CD4-positive, CD25-positive, alpha-beta regulatory T cell (primary cell): ENCODE measurements around the gene PDZK1. TPM values are rescaled to one million over a fixed set of nuclear protein-coding genes. Genes with fewer than 3 reads are reported as not detected.
"Not testable (repeated sequence)": the region's sequence is repeated elsewhere in the genome, so short reads cannot be mapped to it uniquely, and the experiment has no call there.

ENCODE experiments used
- ATAC-seq, 2 donors: fragments of 150-1000 bp; cut with Tn5 transposase; one replicate each; pipeline ENCODE4 v1.10.0; 2021; ENCODE audit warnings: low read depth in 2 of 2, moderate number of reproducible peaks in 2 of 2, moderate library complexity in 1 of 2
- DNase-seq, 3 donors: peaks; one replicate each; pipeline versions ENCODE4 v3.0.0 to v3.0.0-alpha.2; 2012 to 2022; ENCODE audit warnings: mixed read lengths in 1 of 3
- H3K27ac ChIP-seq: one replicate; pipeline ENCODE4 v1.7.0; 2013; ENCODE audit warnings: mild to moderate bottlenecking, low read length; ENCODE audit not compliant: insufficient read depth, poor library complexity, severe bottlenecking
- H3K27me3 ChIP-seq: one replicate; pipeline ENCODE4 v1.7.0; 2013; ENCODE audit warnings: low read length; ENCODE audit not compliant: control insufficient read depth, insufficient read depth
- H3K36me3 ChIP-seq: one replicate; pipeline ENCODE4 v1.7.0; 2013; ENCODE audit warnings: mild to moderate bottlenecking, low read length, moderate library complexity; ENCODE audit not compliant: control insufficient read depth, insufficient read depth
- H3K4me1 ChIP-seq: 2 replicates; pipeline ENCODE4 v1.7.0; 2013; ENCODE audit warnings: mild to moderate bottlenecking, low read length; ENCODE audit not compliant: insufficient read depth, control insufficient read depth, poor library complexity, severe bottlenecking
- H3K4me3 ChIP-seq: one replicate; pipeline ENCODE4 v1.7.0; 2013; ENCODE audit warnings: low read depth, mild to moderate bottlenecking, low read length, moderate library complexity
- H3K9me3 ChIP-seq, 2 experiments: 1 replicate in 1 of 2; 2 replicates in 1 of 2; pipeline ENCODE4 v1.7.0; 2013; ENCODE audit warnings: low read length in 2 of 2, mild to moderate bottlenecking in 1 of 2, moderate library complexity in 1 of 2; ENCODE audit not compliant: control insufficient read depth in 2 of 2
- H3K27ac Mint-ChIP-seq, 3 donors: one replicate each; pipeline ENCODE4 v1.8.0; 2020 to 2022; ENCODE audit warnings: mild to moderate bottlenecking in 3 of 3, mixed read lengths in 3 of 3, moderate library complexity in 2 of 3
- H3K27me3 Mint-ChIP-seq: one replicate; pipeline ENCODE4 v1.8.0; 2022; ENCODE audit warnings: mild to moderate bottlenecking, mixed read lengths
- H3K36me3 Mint-ChIP-seq: one replicate; pipeline ENCODE4 v1.8.0; 2020; ENCODE audit warnings: mixed read lengths
- H3K4me1 Mint-ChIP-seq, 4 donors: one replicate each; pipeline ENCODE4 v1.8.0; 2020 to 2022; ENCODE audit warnings: mixed read lengths in 4 of 4, mild to moderate bottlenecking in 1 of 4
- H3K4me3 Mint-ChIP-seq, 4 donors: one replicate each; pipeline ENCODE4 v1.8.0; 2020 to 2022; ENCODE audit warnings: mild to moderate bottlenecking in 4 of 4, mixed read lengths in 4 of 4, moderate library complexity in 3 of 4
- H3K9me3 Mint-ChIP-seq, 7 donors: one replicate each; pipeline ENCODE4 v1.8.0; 2020 to 2022; ENCODE audit warnings: mixed read lengths in 7 of 7, mild to moderate bottlenecking in 3 of 7, moderate library complexity in 2 of 7
- polyA plus RNA-seq, 4 donors: library from polyadenylated mRNA; unstranded; fragments of 300-500 nt; fragmentation: Illumina TruSeq; gene quantifications; one replicate each; pipeline ENCODE4 v1.2.3, GENCODE V29; 2021
- total RNA-seq: library from RNA; stranded (reverse); gene quantifications from one replicate; pipeline ENCODE4 v1.2.3, GENCODE V29; 2022

PDZK1 gene
- total and polyA plus RNA-seq, 5 donors from 2014 or later: 0.15 to 0.16 TPM; not detected in 3

DNA sequence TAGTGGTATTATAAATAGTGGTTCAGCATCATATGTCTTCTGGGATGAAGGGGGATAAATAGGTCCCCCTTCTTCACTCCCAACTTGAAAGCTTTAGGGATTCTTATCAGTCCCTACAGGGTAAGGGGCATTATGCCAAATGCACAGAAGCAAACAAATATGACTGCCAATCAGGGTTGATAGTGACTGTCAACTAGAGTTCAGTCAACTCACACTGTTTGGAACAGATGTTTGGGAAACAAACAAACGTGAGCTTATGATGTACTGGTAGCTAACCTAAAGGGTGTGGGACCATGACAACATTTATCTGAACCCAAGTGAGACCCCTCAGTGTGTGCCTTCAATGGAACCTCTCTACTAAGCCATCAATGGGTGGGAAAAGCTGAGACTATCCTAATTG is 34.0 kb downstream of the PDZK1 start:
- not testable (repeated sequence) for H3K4me3 Mint-ChIP-seq, H3K27me3 ChIP-seq, H3K27ac Mint-ChIP-seq, DNase-seq, ATAC-seq, H3K36me3 ChIP-seq, H3K4me1 ChIP-seq, H3K27me3 Mint-ChIP-seq, H3K27ac ChIP-seq, H3K9me3 Mint-ChIP-seq, H3K36me3 Mint-ChIP-seq, H3K4me3 ChIP-seq, H3K9me3 ChIP-seq
- H3K4me1 Mint-ChIP-seq: peaks cover 0 to 12% (median 7%) of the 10 kb centered on the region in 4 donors

DNA sequence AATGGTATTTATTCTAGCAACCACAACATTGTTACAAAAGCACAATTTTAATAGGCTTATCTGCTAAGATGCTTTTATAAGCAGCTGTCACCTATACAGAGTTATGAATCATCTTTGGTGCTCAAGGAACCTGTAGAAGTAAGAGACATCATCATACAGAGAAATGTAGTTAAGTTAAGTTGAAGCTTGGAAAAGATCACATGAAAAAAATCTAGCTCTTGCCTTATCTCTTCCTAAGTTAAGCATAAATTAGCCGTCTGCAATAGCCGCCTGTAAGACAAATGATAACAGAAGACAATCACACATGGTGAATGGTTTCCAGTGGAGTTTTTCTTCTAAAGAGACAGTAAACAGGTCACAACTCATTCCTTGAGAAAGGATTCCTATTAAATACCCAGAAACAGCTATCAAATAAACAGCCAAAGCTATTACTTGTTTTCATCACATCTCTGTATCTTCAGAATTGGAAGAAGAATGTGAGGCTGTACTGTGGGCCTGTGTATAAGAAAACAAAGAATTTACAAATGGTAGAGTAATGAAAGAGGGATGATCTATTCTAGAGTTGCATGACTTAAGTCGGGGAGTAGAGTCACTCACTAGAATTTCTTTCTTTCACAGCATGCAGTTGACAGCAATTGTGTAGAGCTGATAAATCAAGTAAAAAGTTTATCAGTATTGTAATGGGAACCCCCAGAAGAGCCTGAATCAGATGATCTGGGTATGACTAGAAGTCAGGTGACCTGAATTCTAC is 36.0 kb downstream of the PDZK1 start:
- not testable (repeated sequence) for H3K36me3 ChIP-seq, H3K4me1 ChIP-seq, H3K9me3 ChIP-seq, DNase-seq, H3K9me3 Mint-ChIP-seq, H3K27ac Mint-ChIP-seq, H3K4me3 Mint-ChIP-seq, H3K27me3 Mint-ChIP-seq, H3K27me3 ChIP-seq, H3K4me3 ChIP-seq, ATAC-seq, H3K27ac ChIP-seq
- H3K36me3 Mint-ChIP-seq: peaks cover 11% of the 10 kb centered on the region
- H3K4me1 Mint-ChIP-seq: peaks cover 0 to 12% (median 8%) of the 10 kb centered on the region in 4 donors

DNA sequence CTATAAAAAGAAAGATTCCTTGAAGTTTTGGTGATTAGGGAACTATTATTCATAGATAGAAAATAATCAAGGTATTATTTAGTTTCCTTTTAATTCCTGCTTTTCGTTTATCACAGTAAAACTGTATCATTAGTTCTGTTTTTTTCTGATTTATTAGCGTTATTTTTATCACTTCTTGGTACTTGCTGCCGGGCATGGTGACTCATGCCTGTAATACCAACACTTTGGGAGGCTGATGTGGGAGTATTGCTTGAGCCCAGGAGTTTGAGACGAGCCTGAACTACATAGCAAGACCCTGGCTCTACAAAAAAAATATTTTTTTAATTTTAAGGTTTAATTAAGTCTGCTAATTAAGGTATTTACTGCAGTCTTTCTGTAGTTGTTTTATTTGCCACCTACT is 42.2 kb downstream of the PDZK1 start:
- not testable (repeated sequence) for H3K27me3 ChIP-seq, H3K4me1 Mint-ChIP-seq, H3K36me3 ChIP-seq, H3K4me3 ChIP-seq, H3K9me3 ChIP-seq, H3K27me3 Mint-ChIP-seq, H3K9me3 Mint-ChIP-seq, DNase-seq, H3K27ac ChIP-seq, H3K4me1 ChIP-seq, ATAC-seq, H3K27ac Mint-ChIP-seq, H3K4me3 Mint-ChIP-seq
- H3K36me3 Mint-ChIP-seq: peaks cover 11% of the 10 kb centered on the region

DNA sequence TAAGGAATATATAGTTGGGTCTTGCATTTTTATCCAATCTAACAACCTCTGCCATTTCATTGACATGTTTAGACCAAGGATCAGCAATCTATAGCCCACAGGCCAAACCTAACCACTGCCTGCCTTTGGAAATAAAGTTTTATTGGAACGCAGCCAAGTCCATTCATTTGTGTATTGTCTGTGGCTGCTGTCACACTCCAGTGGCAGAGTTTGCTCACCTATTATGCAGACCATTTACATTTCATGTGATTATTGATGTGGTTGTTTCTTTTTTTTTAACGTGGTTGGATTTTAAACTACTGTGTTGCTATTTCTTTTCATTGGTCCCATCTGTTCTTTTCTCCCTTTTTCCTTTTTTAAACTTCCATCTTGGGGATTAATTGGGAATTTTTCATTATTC is 44.7 kb downstream of the PDZK1 start:
- H3K4me1 Mint-ChIP-seq, DNase-seq, H3K27ac ChIP-seq, H3K27me3 ChIP-seq, H3K27me3 Mint-ChIP-seq, H3K9me3 Mint-ChIP-seq, H3K27ac Mint-ChIP-seq, H3K4me3 ChIP-seq, H3K4me3 Mint-ChIP-seq, H3K4me1 ChIP-seq, H3K36me3 ChIP-seq, H3K9me3 ChIP-seq, ATAC-seq: not testable (repeated sequence)
- H3K36me3 Mint-ChIP-seq: peaks cover 11% of the 10 kb centered on the region

DNA sequence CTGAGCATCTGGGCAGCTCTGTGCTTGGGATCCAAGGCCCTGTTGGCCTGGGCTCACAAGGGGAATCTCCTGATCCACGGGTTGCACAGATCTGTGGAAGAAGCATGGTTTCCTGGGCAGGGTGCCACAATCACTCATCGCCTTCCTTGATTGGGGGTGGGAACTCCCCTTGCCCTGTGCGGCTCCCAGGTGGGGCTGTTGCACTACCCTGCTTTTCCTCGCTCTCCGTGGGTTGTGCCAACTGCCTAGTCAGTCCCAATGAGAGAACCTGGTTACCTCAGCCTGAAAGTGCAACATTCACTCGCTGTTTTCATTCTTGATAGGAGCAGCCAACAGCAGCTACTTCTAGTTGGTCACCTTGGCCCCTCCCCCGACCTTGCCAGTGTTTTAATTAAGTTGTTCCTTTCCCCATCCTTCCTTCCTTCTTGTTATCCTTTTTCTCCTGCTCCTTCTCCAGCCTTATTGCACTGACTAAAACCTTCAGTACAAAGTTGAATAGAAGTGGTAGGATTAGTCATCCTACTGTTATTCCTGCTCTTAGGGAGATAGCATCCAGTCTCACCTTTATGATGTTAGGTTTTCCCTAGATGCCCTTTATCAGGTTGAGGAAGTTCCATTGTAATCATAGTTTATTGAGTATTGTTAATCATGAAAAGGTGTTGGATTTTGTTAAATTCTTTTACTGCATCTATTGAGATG is 50.8 kb downstream of the PDZK1 start:
- not testable (repeated sequence) for H3K27ac Mint-ChIP-seq, H3K9me3 ChIP-seq, H3K4me1 ChIP-seq, H3K4me3 ChIP-seq, H3K27ac ChIP-seq, DNase-seq, H3K4me3 Mint-ChIP-seq, H3K9me3 Mint-ChIP-seq, H3K27me3 Mint-ChIP-seq, ATAC-seq, H3K4me1 Mint-ChIP-seq, H3K27me3 ChIP-seq, H3K36me3 ChIP-seq
- peaks cover 15% of the 10 kb centered on the region for H3K36me3 Mint-ChIP-seq

DNA sequence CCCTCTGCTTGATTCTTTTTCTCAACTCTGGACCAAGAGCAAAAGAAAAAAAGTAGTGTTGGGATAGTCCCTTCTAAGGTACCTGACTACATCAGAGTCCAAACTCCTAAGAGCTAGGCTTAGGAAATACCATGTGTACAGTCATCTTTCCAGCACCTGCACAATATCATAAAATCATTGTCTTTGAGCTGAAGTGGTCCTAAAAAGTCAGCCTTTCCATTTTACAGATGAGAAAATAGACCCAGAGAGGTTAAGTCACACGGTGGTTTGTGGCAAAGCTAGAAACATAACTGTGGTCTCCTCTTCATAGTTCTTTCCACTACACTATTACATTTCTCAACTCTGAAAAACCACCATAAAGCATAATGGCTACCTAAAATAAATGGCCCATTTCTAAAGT is 63.2 kb downstream of the PDZK1 start:
- H3K9me3 ChIP-seq, H3K4me1 Mint-ChIP-seq, H3K27me3 Mint-ChIP-seq, H3K4me3 Mint-ChIP-seq, H3K27ac Mint-ChIP-seq, H3K27ac ChIP-seq, H3K4me1 ChIP-seq, DNase-seq, H3K4me3 ChIP-seq, H3K36me3 ChIP-seq, H3K36me3 Mint-ChIP-seq, H3K9me3 Mint-ChIP-seq, ATAC-seq, H3K27me3 ChIP-seq: not testable (repeated sequence)

DNA sequence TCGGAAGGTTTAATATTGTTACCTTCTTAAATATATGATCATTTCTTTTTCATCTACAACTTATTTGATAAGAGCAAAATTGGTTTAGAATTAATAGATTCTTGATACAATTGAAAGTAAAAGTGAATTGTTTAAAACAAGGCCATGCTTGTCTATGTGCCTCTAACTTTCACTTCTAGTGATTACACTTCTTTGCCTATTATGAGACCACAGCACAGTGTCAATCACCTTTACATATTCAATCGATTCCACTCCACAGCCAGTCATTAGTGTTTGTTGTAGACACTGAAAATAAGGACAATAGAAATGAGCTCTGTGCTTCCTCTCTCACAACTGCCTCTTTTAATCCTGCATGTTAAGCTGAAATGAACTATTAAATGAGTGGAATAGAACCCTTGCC is 65.3 kb downstream of the PDZK1 start:
- not testable (repeated sequence) for H3K4me1 ChIP-seq, H3K27ac Mint-ChIP-seq, H3K4me3 Mint-ChIP-seq, ATAC-seq, H3K4me1 Mint-ChIP-seq, H3K27ac ChIP-seq, H3K4me3 ChIP-seq, H3K36me3 Mint-ChIP-seq, H3K27me3 Mint-ChIP-seq, H3K9me3 ChIP-seq, H3K27me3 ChIP-seq, DNase-seq, H3K36me3 ChIP-seq, H3K9me3 Mint-ChIP-seq

DNA sequence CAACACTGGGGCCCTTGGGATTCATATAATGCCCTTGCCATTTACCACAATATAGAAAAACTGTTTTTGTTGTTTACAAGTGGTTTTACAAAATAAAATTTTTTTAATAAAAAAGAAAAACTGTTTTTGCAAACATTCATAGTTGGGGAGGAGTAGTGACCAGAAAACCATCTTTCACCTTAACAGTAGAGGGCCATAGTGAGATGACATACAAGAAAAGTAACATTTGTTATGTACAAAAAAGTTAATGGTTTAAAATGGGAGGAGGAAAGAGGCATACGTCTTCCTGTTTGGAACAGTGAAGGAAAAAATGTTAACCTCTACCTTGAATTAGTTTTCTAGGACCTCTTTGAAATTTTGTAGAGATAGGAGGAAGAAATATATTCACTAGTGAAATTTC is 70.9 kb downstream of the PDZK1 start:
- not testable (repeated sequence) for DNase-seq, ATAC-seq, H3K4me1 Mint-ChIP-seq, H3K36me3 Mint-ChIP-seq, H3K9me3 ChIP-seq, H3K27me3 Mint-ChIP-seq, H3K4me3 Mint-ChIP-seq, H3K36me3 ChIP-seq, H3K9me3 Mint-ChIP-seq, H3K27ac ChIP-seq, H3K27ac Mint-ChIP-seq, H3K4me1 ChIP-seq, H3K27me3 ChIP-seq, H3K4me3 ChIP-seq
